Mesendoderm (in vitro differentiated cells): ENCODE data around the gene SPINT2.

Source experiments
- DNase-seq: peaks from one replicate; pipeline ENCODE4 v3.0.0; 2013
- H2AK5ac ChIP-seq: 2 replicates; pipeline ENCODE4 v1.6.1; 2013; ENCODE audit warnings: low read length, inconsistent platforms
- H2BK120ac ChIP-seq: 2 replicates; pipeline ENCODE4 v1.6.1; 2013; ENCODE audit warnings: low read depth, mild to moderate bottlenecking, low read length, moderate library complexity, mixed read lengths
- H2BK15ac ChIP-seq: replicated peaks from 2 replicates; pipeline ENCODE4 v1.6.1; 2013; ENCODE audit warnings: low read depth, mild to moderate bottlenecking, moderate library complexity
- H2BK5ac ChIP-seq: 2 replicates; pipeline ENCODE4 v1.6.1; 2013; ENCODE audit warnings: low read length, inconsistent platforms
- H3K18ac ChIP-seq: 2 replicates; pipeline ENCODE4 v1.6.1; 2013; ENCODE audit warnings: mild to moderate bottlenecking, low read length, mixed read lengths
- H3K23ac ChIP-seq: one replicate; pipeline ENCODE4 v1.6.1; 2013; ENCODE audit warnings: low read length
- H3K27ac ChIP-seq: 2 replicates; pipeline ENCODE4 v1.5.1; 2013; ENCODE audit warnings: low read depth, mild to moderate bottlenecking, inconsistent platforms, low read length, moderate library complexity
- H3K27me3 ChIP-seq: 2 replicates; pipeline ENCODE4 v1.6.1; 2013; ENCODE audit warnings: low read length, control low read depth, mild to moderate bottlenecking, inconsistent platforms; ENCODE audit not compliant: insufficient read depth, poor library complexity
- H3K36me3 ChIP-seq: 2 replicates; pipeline ENCODE4 v1.6.1; 2013; ENCODE audit warnings: low read length, inconsistent platforms; ENCODE audit not compliant: control insufficient read depth, insufficient read depth
- H3K4ac ChIP-seq: one replicate; pipeline ENCODE4 v1.6.1; 2013; ENCODE audit warnings: low read depth, mild to moderate bottlenecking, low read length, moderate library complexity
- H3K4me1 ChIP-seq: 2 replicates; pipeline ENCODE4 v1.6.1; 2013; ENCODE audit warnings: low read depth, low read length, inconsistent platforms; ENCODE audit not compliant: control insufficient read depth
- H3K4me2 ChIP-seq: 2 replicates; pipeline ENCODE4 v1.6.1; 2013; ENCODE audit warnings: low read length
- H3K4me3 ChIP-seq: 2 replicates; pipeline ENCODE4 v1.5.1; 2013; ENCODE audit warnings: mild to moderate bottlenecking, low read length
- H3K56ac ChIP-seq: one replicate; pipeline ENCODE4 v1.6.1; 2013; ENCODE audit warnings: low read length
- H3K79me1 ChIP-seq: 2 replicates; pipeline ENCODE4 v1.6.1; 2013; ENCODE audit warnings: low read length, inconsistent platforms
- H3K79me2 ChIP-seq: 2 replicates; pipeline ENCODE4 v1.6.1; 2013; ENCODE audit warnings: mild to moderate bottlenecking, low read length; ENCODE audit not compliant: control insufficient read depth, insufficient read depth
- H3K9ac ChIP-seq: 2 replicates; pipeline ENCODE4 v1.6.1; 2013; ENCODE audit warnings: low read length, inconsistent platforms
- H4K5ac ChIP-seq: one replicate; pipeline ENCODE4 v1.6.1; 2013; ENCODE audit warnings: low read length
- H4K8ac ChIP-seq: one replicate; pipeline ENCODE4 v1.6.1; 2013; ENCODE audit warnings: low read depth, mild to moderate bottlenecking, control low read depth, low read length, moderate library complexity
- WGBS: extraction: QIAGEN DNeasy Blood & Tissue Kit; methylation state at CpG from one replicate; pipeline ENCODE4 v1.1.7; 2013; ENCODE audit warnings: low lambda C conversion rate, missing lambda C conversion rate; ENCODE audit not compliant: insufficient coverage; ENCODE audit errors: extremely low coverage; 5-methylcytosine and 5-hydroxymethylcytosine counted together

Gene SPINT2

GRCh38 chr19:38266981-38267597 is 2.7 kb downstream of the SPINT2 start:
- H3K4me2 ChIP-seq: peak overlapping the region; percentile 21
- no peak overlapping the region for H2AK5ac ChIP-seq
- H3K9ac ChIP-seq: peak overlapping the region; percentile 43
- H3K4me3 ChIP-seq: no peak overlapping the region
- no peak overlapping the region for H4K5ac ChIP-seq
- H3K4ac ChIP-seq: no peak overlapping the region
- peak overlapping the region; percentile 4 for H3K27ac ChIP-seq
- H2BK5ac ChIP-seq: no peak overlapping the region
- H3K4me1 ChIP-seq: peaks cover 29% of the 10 kb centered on the region
- H2BK120ac ChIP-seq: no peak overlapping the region
- peak overlapping the region; percentile 49 for H3K56ac ChIP-seq
- no peak overlapping the region for H3K18ac ChIP-seq
- H3K79me2 ChIP-seq: peaks cover 59% of the 10 kb centered on the region
- no peaks in the 10 kb centered on the region for H3K27me3 ChIP-seq
- no peak overlapping the region for H3K23ac ChIP-seq
- H3K79me1 ChIP-seq: peaks cover 11% of the 10 kb centered on the region
- H2BK15ac ChIP-seq: no peak overlapping the region
- no CpG with 5 or more reads among the region's 12 CpGs for WGBS
- H4K8ac ChIP-seq: no peak overlapping the region
- no peaks in the 10 kb centered on the region for H3K36me3 ChIP-seq
- DNase-seq: peak; percentile 62

GRCh38 chr19:38267761-38268483 is 3.5 kb downstream of the SPINT2 start:
- no peak overlapping the region for H4K8ac ChIP-seq
- H3K4ac ChIP-seq: no peak overlapping the region
- peak overlapping the region; percentile 33 for H3K9ac ChIP-seq
- no peak overlapping the region for H2AK5ac ChIP-seq
- H2BK5ac ChIP-seq: no peak overlapping the region
- H3K27me3 ChIP-seq: no peaks in the 10 kb centered on the region
- no peak overlapping the region for H3K27ac ChIP-seq
- H3K56ac ChIP-seq: peak overlapping the region; percentile 49
- H4K5ac ChIP-seq: no peak overlapping the region
- no peak overlapping the region for H2BK15ac ChIP-seq
- WGBS: no CpG with 5 or more reads among the region's 12 CpGs
- H3K36me3 ChIP-seq: no peaks in the 10 kb centered on the region
- no peak overlapping the region for H2BK120ac ChIP-seq
- no peak overlapping the region for H3K4me2 ChIP-seq
- H3K4me1 ChIP-seq: peaks cover 29% of the 10 kb centered on the region
- H3K18ac ChIP-seq: no peak overlapping the region
- H3K4me3 ChIP-seq: no peak overlapping the region
- DNase-seq: peak; percentile 41
- peaks cover 11% of the 10 kb centered on the region for H3K79me1 ChIP-seq
- peaks cover 63% of the 10 kb centered on the region for H3K79me2 ChIP-seq
- no peak overlapping the region for H3K23ac ChIP-seq

DNA sequence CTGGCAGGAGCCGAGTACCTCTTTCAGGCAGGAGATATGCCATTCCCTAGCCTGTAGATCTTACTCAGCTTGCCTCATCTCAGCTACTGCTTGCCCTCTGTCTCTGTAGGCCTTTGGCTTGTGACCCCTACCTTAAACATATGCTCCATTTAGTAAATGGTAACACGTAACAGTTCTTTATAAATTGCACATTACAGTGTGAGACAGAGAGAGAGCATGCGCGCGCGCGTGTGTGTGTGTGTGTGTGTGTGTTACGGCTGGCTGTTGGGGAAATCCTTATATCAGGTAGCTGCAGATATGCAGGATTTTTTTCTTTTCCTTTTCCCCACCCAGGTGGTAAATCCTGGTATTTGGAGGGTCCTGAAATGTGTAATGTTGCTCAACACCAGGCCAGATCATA is 4.2 kb downstream of the SPINT2 start:
- WGBS: no CpG with 5 or more reads among the region's 8 CpGs
- no peaks in the 10 kb centered on the region for H3K36me3 ChIP-seq
- DNase-seq: no peak
- no peak overlapping the region for H3K4ac ChIP-seq
- no peaks in the 10 kb centered on the region for H3K27me3 ChIP-seq
- H3K23ac ChIP-seq: no peak overlapping the region
- H2BK120ac ChIP-seq: no peak overlapping the region
- peak overlapping the region; percentile 38 for H3K56ac ChIP-seq
- H2BK15ac ChIP-seq: no peak overlapping the region
- no peak overlapping the region for H2AK5ac ChIP-seq
- no peak overlapping the region for H3K4me2 ChIP-seq
- H4K8ac ChIP-seq: no peak overlapping the region
- H3K9ac ChIP-seq: peak overlapping the region; percentile 33
- peaks cover 29% of the 10 kb centered on the region for H3K4me1 ChIP-seq
- H3K79me1 ChIP-seq: peaks cover 11% of the 10 kb centered on the region
- H2BK5ac ChIP-seq: no peak overlapping the region
- no peak overlapping the region for H3K18ac ChIP-seq
- peaks cover 67% of the 10 kb centered on the region for H3K79me2 ChIP-seq
- no peak overlapping the region for H3K27ac ChIP-seq
- no peak overlapping the region for H3K4me3 ChIP-seq
- H4K5ac ChIP-seq: no peak overlapping the region

DNA sequence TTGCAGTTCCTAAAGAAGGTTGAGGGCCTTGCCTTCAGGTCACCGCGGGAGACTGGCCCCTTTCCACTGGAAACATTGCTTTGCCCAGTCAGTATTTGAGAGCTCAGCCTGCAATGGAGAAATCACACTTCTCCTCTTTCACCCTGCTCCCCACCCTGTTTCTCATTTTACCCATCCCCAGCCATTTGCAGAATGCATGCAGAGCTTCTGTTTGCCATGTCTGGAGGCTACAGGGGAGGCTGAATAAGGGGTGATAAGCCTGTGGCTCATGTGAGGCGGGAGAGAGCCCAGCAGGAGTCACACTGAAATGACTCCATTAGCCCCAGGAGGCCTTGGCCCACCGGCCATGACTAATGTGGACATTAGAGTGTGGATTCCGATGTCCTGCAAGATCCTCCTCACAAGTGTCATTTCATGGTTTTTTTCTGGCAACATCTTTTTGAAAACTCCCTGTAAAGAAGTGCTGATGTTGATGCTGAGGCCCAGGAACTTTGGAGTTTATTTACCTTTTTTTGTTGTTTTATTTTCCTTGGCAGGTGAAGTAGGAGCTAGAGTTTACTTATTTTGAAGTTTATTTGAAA is 6.3 kb downstream of the SPINT2 start:
- H3K27me3 ChIP-seq: no peaks in the 10 kb centered on the region
- WGBS: no CpG with 5 or more reads among the region's 5 CpGs
- no peak overlapping the region for H3K4me3 ChIP-seq

DNA sequence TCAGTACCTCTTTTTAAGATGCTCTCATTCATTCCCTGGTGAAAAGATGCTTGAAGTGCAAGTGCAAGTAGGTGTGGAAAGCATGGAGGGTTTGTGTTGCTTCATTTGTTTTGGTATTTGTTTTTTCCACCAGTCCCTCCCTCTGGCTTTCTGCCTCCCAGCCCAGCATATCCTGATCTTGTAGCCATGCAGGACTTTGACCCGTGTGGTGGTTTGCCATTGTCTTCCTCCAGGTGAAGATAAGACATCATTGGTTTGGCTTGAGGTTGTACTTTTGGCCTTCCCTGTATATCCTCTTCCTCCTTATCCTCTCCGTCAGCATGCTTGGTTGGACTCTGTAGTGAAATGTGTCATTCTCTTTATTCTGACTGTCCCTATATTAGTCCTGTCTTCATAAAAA is 9.1 kb downstream of the SPINT2 start:
- Histone ChIP-seq H3K4ac (no peak overlapping the region), H2BK15ac (no peak overlapping the region), H3K56ac (no peak overlapping the region), H4K8ac (no peak overlapping the region), H3K18ac (no peak overlapping the region), H3K23ac (no peak overlapping the region), H4K5ac (no peak overlapping the region), H3K4me3 (no peak overlapping the region), H3K79me2 (peaks cover 58% of the 10 kb centered on the region), H3K9ac (no peak overlapping the region), H2AK5ac (no peak overlapping the region), H3K4me1 (peaks cover 7% of the 10 kb centered on the region), H3K36me3 (no peaks in the 10 kb centered on the region), H2BK5ac (no peak overlapping the region), H3K27ac (no peak overlapping the region), H3K79me1 (peaks cover 5% of the 10 kb centered on the region), H3K4me2 (no peak overlapping the region), H3K27me3 (no peaks in the 10 kb centered on the region), H2BK120ac (no peak overlapping the region)
- no CpG with 5 or more reads among the region's 2 CpGs for WGBS
- DNase-seq: no peak

More for the DNA sequence above, 6.3 kb downstream of the SPINT2 start:
- H3K18ac ChIP-seq: no peak overlapping the region
- no peak overlapping the region for H4K8ac ChIP-seq
- no peak overlapping the region for H4K5ac ChIP-seq
- H2BK5ac ChIP-seq: no peak overlapping the region
- H3K23ac ChIP-seq: no peak overlapping the region
- H2AK5ac ChIP-seq: no peak overlapping the region
- peak overlapping the region; percentile 84 for H3K27ac ChIP-seq
- H3K56ac ChIP-seq: no peak overlapping the region
- H3K4me2 ChIP-seq: no peak overlapping the region
- H2BK120ac ChIP-seq: no peak overlapping the region
- peak overlapping the region; percentile 6 for H3K9ac ChIP-seq
- H3K79me1 ChIP-seq: peaks cover 6% of the 10 kb centered on the region
- H2BK15ac ChIP-seq: no peak overlapping the region
- H3K4me1 ChIP-seq: peaks cover 26% of the 10 kb centered on the region
- H3K36me3 ChIP-seq: no peaks in the 10 kb centered on the region
- H3K79me2 ChIP-seq: peaks cover 70% of the 10 kb centered on the region
- DNase-seq: peak; percentile 64
- H3K4ac ChIP-seq: no peak overlapping the region
